GM13976 (cell line): Measurements from ENCODE around the gene AHCTF1.

Experiments used
- DNase-seq: peaks from one replicate; pipeline ENCODE4 v3.0.0; 2012; ENCODE audit warnings: low spot score
- CTCF ChIP-seq: IDR thresholded peaks from 2 replicates; pipeline ENCODE4 v1.5.1; 2012; ENCODE audit warnings: borderline replicate concordance, mild to moderate bottlenecking; ENCODE audit not compliant: insufficient read depth; ENCODE audit errors: extremely low read depth, missing control alignments, control extremely low read depth
- in situ Hi-C: fragments of 300-500 bp; cut with MboI; formaldehyde crosslinking; loops from one replicate; pipeline ENCODE4 v1.12.0; 2022; ENCODE audit warnings: low sequenced_read_pairs, mixed read lengths, inconsistent platforms; ENCODE audit not compliant: unreplicated experiment

AHCTF1 gene

GRCh38 chr1:246811985-246812384, 119.8 kb downstream of the AHCTF1 start:
- TF ChIP-seq CTCF: no peak
- DNase-seq: no peak
- in situ Hi-C loops: no loop called here

DNA sequence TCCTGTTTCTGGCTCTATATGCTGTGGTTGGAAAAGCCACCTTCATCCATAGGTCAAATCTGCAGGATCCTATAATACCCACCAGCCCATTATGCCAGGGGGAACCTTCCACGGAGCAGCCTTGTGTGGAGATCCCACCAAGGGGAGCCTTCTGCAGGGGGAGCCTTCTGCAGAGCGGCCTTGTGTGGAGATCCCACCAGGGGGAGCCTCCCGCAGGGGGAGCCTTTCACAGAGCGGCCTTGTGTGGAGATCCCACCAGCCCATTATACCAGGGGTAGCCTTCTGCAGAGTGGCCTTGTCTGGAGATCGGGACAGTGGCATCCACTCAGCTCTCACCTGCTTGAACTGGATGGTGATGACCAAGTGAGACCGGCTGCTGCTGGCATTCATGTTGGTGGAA, 122.3 kb downstream of the AHCTF1 start:
- no peak for DNase-seq
- in situ Hi-C loops: no loop called here
- no peak for TF ChIP-seq CTCF

GRCh38 chr1:246805135-246805716, 126.5 kb downstream of the AHCTF1 start:
- in situ Hi-C loops: no loop called here
- TF ChIP-seq CTCF: no peak
- no peak for DNase-seq

DNA sequence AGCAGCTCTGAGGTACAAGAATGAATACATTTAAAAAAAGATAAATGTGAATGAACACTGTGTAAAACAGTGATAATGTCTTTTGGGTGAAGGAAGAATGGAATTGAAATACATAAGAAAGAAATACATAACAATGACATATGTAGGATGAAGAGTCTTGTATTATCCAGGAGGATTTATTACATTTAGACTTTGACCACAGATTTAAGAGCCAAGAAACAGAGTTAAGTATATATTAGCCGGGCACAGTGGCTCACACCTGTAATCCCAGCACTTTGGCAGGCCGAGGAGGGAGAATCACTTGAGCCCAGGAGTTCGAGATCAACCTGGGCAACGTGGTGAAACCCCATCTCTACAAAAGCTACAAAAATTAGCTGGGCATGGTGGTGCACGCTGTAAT, 127.9 kb downstream of the AHCTF1 start:
- DNase-seq: no peak
- in situ Hi-C loops: no loop called here
- TF ChIP-seq CTCF: no peak

DNA sequence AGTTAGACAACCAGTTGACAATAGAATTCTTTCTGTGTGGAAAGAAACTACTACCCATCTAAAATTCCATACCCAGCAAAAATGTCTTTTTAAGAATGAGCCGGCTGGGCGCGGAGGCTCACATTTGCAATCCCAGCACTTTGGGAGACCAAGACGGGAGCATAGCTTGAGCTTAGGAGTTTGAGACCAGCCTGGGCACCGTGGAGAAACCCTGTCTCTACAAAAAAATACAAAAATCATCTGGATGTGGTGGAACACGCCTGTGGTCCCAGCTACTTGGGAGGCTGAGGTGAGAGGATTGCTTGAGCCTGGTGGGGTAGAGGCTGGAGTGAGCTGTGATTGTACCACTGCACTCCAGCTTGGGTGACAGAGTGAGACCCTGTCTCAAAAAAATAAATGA, 128.4 kb downstream of the AHCTF1 start:
- in situ Hi-C loops: no loop called here
- DNase-seq: no peak
- no peak for TF ChIP-seq CTCF

GRCh38 chr1:246801241-246802020, 130.3 kb downstream of the AHCTF1 start:
- no peak for DNase-seq
- no peak for TF ChIP-seq CTCF
- in situ Hi-C loops: no loop called here
